Esophagus muscularis mucosa (tissue), 4 donors: Measurements from ENCODE around the gene ASGR1.

ENCODE experiments used
- CTCF ChIP-seq, 3 experiments: fragments of 200-600 bp in 2 of 3; fragments of 450-650 bp in 1 of 3; sonication (generic) in 2 of 3; IDR thresholded peaks; one replicate each; pipeline ENCODE4 v1.5.1; 2017 to 2019; ENCODE audit warnings: antibody characterized with exemption in 3 of 3, mild to moderate bottlenecking in 2 of 3, moderate library complexity in 1 of 3
- EP300 ChIP-seq: sonication (generic); formaldehyde crosslinking; IDR thresholded peaks from one replicate; pipeline ENCODE4 v1.6.1; 2017; ENCODE audit warnings: antibody characterized with exemption
- POLR2A ChIP-seq: fragments of 450-650 bp; IDR thresholded peaks from one replicate; pipeline ENCODE4 v1.6.1; 2017; ENCODE audit warnings: antibody characterized with exemption, moderate library complexity, mild to moderate bottlenecking, low read depth
- POLR2AphosphoS5 ChIP-seq, 2 donors: sonication (generic); formaldehyde crosslinking; IDR thresholded peaks; one replicate each; pipeline ENCODE4 v1.6.1; 2017; ENCODE audit warnings: antibody characterized with exemption in 2 of 2

- TF ChIP-seq CTCF (IDR thresholded peaks at IDR 0.05): no peak
- TF ChIP-seq POLR2A: no peak
- TF ChIP-seq POLR2AphosphoS5 (IDR thresholded peaks at IDR 0.05): no peak
- no peak for TF ChIP-seq EP300
These were observed 54.2 kb downstream of the ASGR1 start for GRCh38 chr17:7124923-7125322.
